ENCODE measurements around the gene ZNF778. TPM values are rescaled to one million over a fixed set of nuclear protein-coding genes. Genes with fewer than 3 reads are reported as not detected.

The ZNF778 gene
- total and polyA plus RNA-seq, 8 donors: 1.2 to 10.3 (median 5.5) TPM

DNA sequence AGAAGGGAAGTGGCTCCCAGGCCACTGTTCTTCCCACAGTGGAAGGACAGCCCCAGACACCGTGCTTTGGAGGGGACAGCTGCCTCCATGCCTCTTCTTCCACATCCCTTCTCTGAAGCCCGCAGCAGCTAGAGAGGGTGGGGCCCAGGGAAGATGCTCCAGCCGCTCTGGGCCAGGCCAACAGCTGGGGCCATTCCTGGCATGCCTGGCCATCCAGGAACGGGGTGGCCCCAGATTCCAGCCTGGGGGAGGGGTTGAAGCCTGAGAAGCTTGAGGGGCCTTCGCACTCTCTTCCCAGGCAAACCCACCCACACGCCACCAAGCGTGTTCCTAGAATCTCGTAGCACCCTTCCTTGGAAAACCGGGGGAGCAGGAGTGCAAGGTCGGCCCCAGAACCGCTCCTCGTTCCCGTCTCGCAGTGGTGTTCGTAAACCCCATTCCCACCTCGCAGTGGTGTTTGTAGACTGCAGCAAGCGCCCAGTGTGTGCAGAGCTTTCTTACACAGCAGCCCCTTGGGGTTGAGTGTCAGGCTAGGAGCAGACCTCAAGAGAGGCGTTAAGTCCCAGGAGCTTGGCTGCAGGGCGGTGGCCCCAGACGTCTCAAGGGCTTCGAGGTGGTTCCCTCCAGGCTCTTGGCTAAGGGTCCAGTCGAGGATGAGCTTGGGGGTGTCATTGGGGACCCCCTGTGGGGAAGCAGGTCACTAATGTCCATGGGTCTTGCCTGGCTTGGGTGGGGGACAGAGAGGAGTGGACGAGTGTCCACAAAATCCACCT lies 43.3 kb upstream of the ZNF778 start:
- peak in 1 of 6 donors; percentile 53 for DNase-seq
- Histone ChIP-seq H3K36me3 (no peaks in the 10 kb centered on the region), H3K27ac (no peak overlapping the region), H3K4me3 (no peak overlapping the region), H3K27me3 (no peaks in the 10 kb centered on the region), H3K4me1 (peaks cover 0 to 7% (median 4%) of the 10 kb centered on the region in 3 donors), H3K9me3 (no peaks in the 10 kb centered on the region)
- TF ChIP-seq, protein P1, sequence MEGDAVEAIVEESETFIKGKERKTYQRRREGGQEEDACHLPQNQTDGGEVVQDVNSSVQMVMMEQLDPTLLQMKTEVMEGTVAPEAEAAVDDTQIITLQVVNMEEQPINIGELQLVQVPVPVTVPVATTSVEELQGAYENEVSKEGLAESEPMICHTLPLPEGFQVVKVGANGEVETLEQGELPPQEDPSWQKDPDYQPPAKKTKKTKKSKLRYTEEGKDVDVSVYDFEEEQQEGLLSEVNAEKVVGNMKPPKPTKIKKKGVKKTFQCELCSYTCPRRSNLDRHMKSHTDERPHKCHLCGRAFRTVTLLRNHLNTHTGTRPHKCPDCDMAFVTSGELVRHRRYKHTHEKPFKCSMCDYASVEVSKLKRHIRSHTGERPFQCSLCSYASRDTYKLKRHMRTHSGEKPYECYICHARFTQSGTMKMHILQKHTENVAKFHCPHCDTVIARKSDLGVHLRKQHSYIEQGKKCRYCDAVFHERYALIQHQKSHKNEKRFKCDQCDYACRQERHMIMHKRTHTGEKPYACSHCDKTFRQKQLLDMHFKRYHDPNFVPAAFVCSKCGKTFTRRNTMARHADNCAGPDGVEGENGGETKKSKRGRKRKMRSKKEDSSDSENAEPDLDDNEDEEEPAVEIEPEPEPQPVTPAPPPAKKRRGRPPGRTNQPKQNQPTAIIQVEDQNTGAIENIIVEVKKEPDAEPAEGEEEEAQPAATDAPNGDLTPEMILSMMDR (IDR thresholded peaks at IDR 0.05): no peak
- WGBS, 2 donors: 68 to 72% methylated on average over 23 of the region's 23 CpGs
- ATAC-seq: no peak
- no peak for FAIRE-seq
- intact Hi-C loops (cut with DNase I): loop anchor here in 1 of 3 donors (10.0 kb wide), 1 partner anchor 359 kb away; the partner anchor contains the start of gene APRT

GRCh38 chr16:89174877-89175276 lies 42.6 kb upstream of the ZNF778 start:
- TF ChIP-seq, protein P1 (IDR thresholded peaks at IDR 0.05): no peak
- DNase-seq (peak in 1 of 6 donors; percentile 74), FAIRE-seq (no peak), ATAC-seq (no peak)
- H3K27ac ChIP-seq: no peak overlapping the region
- no peak overlapping the region for H3K4me3 ChIP-seq
- WGBS, 2 donors: 76 to 88% methylated on average over 14 of the region's 14 CpGs
- H3K27me3 ChIP-seq: no peaks in the 10 kb centered on the region
- intact Hi-C loops (cut with DNase I): loop anchor here in 1 of 3 donors (10.0 kb wide), 1 partner anchor 360 kb away; the partner anchor contains the start of gene APRT
- H3K9me3 ChIP-seq: no peaks in the 10 kb centered on the region
- peaks cover 0 to 7% (median 4%) of the 10 kb centered on the region in 3 donors for H3K4me1 ChIP-seq
- no peaks in the 10 kb centered on the region for H3K36me3 ChIP-seq

- FAIRE-seq (no peak), ATAC-seq (no peak), DNase-seq (peak in 1 of 6 donors; percentile 74)
- peaks cover 0 to 6% (median 4%) of the 10 kb centered on the region in 3 donors for H3K4me1 ChIP-seq
- no peak overlapping the region for H3K4me3 ChIP-seq
- no peaks in the 10 kb centered on the region for H3K27me3 ChIP-seq
- no peaks in the 10 kb centered on the region for H3K36me3 ChIP-seq
- H3K27ac ChIP-seq: no peak overlapping the region
- WGBS, 2 donors: 39 to 45% methylated on average over 19 to 20 of the region's 20 CpGs
- TF ChIP-seq, protein P1 (IDR thresholded peaks at IDR 0.05): no peak
- intact Hi-C loops (cut with DNase I): loop anchor here in 1 of 3 donors (10.0 kb wide), 1 partner anchor 361 kb away; the partner anchor contains the start of gene APRT
- no peaks in the 10 kb centered on the region for H3K9me3 ChIP-seq
Observed at GRCh38 chr16:89175280-89176146, 42.0 kb upstream of the ZNF778 start.

GRCh38 chr16:89176147-89176690 lies 41.3 kb upstream of the ZNF778 start:
- Histone ChIP-seq H3K27me3 (no peaks in the 10 kb centered on the region), H3K4me1 (no peaks in the 10 kb centered on the region), H3K4me3 (no peak overlapping the region), H3K9me3 (no peaks in the 10 kb centered on the region), H3K27ac (no peak overlapping the region), H3K36me3 (no peaks in the 10 kb centered on the region)
- WGBS, 2 donors: 62 to 79% methylated on average over 21 to 27 of the region's 27 CpGs
- TF ChIP-seq, protein P1 (IDR thresholded peaks at IDR 0.05): no peak
- peak in 1 of 6 donors; percentile 72 for DNase-seq
- ATAC-seq: no peak
- no peak for FAIRE-seq
- intact Hi-C loops (cut with DNase I): loop anchor here in 1 of 3 donors (10.0 kb wide), 1 partner anchor 361 kb away; the partner anchor contains the start of gene APRT
